ENCODE results near the gene PDE10A. TPM values are rescaled to one million over a fixed set of nuclear protein-coding genes. Genes with fewer than 3 reads are reported as not detected.
A peak's percentile ranks its signal among the peaks of the same experiment; 100 is the strongest.

Gene PDE10A
- polyA plus RNA-seq, 1 donor: 2.7 TPM

- H3K4me3 ChIP-seq (ENCODE audit: low read length): no peak overlapping the region
- H3K36me3 ChIP-seq (ENCODE audit: control insufficient read depth, insufficient read depth, low read length): no peaks in the 10 kb centered on the region
- H3K9me3 ChIP-seq (ENCODE audit: control insufficient read depth, low read depth, low read length): no peaks in the 10 kb centered on the region
- H3K27me3 ChIP-seq (ENCODE audit: control insufficient read depth, insufficient read depth, low read length): no peaks in the 10 kb centered on the region
- no peaks in the 10 kb centered on the region for H3K4me1 ChIP-seq (ENCODE audit: control insufficient read depth, insufficient read depth, low read length)
- no peak for DNase-seq
- no peak overlapping the region for H3K27ac ChIP-seq (ENCODE audit: low read length)
- no CpG with 5 or more reads among the region's 3 CpGs for WGBS (ENCODE audit: insufficient coverage, low lambda C conversion rate)
These were observed 341.9 kb downstream of the PDE10A start for GRCh38 chr6:165321150-165321549.

- no CpG with 5 or more reads among the region's 14 CpGs for WGBS (ENCODE audit: insufficient coverage, low lambda C conversion rate)
These were observed 345.3 kb downstream of the PDE10A start for GRCh38 chr6:165317723-165318122.

DNA sequence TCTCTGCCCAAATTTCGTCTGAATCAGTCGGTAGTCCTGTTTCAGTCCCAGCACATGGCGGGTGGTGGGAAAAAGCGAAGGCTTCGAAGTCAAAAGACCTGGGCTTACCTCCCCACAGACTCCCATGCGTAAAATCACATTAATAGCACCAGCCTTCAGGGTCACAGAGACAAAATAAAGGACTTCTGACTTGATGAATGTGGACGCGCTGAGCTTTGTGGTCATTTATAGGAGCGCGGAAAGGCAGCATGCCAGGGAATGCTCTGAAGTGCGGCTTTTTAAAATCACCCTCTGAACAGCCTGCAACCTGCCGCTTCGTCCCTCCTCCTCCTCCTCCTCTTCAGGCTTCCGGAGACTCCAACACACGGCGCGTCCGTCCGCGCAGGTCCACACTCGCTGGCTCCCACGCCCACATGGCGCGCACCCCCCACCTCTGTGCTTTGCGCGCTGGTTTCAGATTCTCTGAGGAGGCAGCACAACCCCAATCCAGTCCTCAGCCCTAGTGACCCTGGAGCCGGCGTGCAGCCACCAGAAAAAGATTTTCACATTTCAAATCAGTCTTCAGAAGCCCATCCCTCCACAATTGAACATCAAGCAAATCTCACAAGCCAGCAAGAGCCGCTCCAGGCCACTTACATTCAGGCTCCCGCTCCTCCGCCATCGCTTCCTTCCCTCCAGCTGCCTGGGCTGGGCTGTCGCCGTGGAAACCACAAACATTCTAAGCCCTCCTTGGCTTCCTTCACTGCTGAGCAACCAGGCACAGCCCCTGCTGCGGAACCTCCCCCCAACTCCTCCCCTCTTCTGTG is 353.9 kb downstream of the PDE10A start, which contains the start of gene C6orf118:
TSS of gene C6orf118 (minus strand) at position 680 of the 806 bp plus-strand sequence. CDS start at position 661, 19 bp downstream.
- peak; percentile 61 to 65 for DNase-seq
- Histone ChIP-seq H3K4me3 (ENCODE audit: low read length) (peak within 1 kb of the TSS; percentile 37), H3K9me3 (ENCODE audit: control insufficient read depth, low read depth, low read length) (no peaks in the 10 kb centered on the region)

More at GRCh38 chr6:165317723-165318122, 345.3 kb downstream of the PDE10A start:
- no peak for DNase-seq
- Histone ChIP-seq H3K4me3 (ENCODE audit: low read length) (no peak overlapping the region), H3K27me3 (ENCODE audit: control insufficient read depth, insufficient read depth, low read length) (no peaks in the 10 kb centered on the region), H3K27ac (ENCODE audit: low read length) (no peak overlapping the region), H3K9me3 (ENCODE audit: control insufficient read depth, low read depth, low read length) (no peaks in the 10 kb centered on the region), H3K4me1 (ENCODE audit: control insufficient read depth, insufficient read depth, low read length) (no peaks in the 10 kb centered on the region), H3K36me3 (ENCODE audit: control insufficient read depth, insufficient read depth, low read length) (no peaks in the 10 kb centered on the region)

DNA sequence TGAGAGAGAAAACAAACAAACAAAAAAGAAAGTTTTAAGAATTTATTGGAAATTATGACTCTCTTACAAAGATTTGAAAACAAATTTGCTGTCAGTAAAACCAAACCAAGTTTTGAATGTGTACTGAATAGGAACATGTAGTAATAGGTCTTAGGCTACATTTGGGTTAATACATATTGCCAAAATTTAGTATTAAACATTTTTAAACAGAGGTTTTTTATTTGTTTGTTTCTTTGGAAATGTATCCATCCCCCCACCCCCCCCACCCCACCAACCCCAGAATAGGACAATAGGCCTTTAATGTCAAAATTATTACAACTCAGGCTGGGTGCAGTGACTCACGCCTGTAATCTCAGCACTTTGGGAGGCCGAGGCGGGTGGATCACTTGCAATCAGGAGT is 356.1 kb downstream of the PDE10A start:
- H3K4me1 ChIP-seq (ENCODE audit: control insufficient read depth, insufficient read depth, low read length): no peaks in the 10 kb centered on the region
- H3K9me3 ChIP-seq (ENCODE audit: control insufficient read depth, low read depth, low read length): peaks cover 5% of the 10 kb centered on the region
- H3K27ac ChIP-seq (ENCODE audit: low read length): no peak overlapping the region
- no CpG with 5 or more reads among the region's 3 CpGs for WGBS (ENCODE audit: insufficient coverage, low lambda C conversion rate)
- no peak for DNase-seq
- H3K27me3 ChIP-seq (ENCODE audit: control insufficient read depth, insufficient read depth, low read length): no peaks in the 10 kb centered on the region
- H3K4me3 ChIP-seq (ENCODE audit: low read length): no peak overlapping the region
- no peaks in the 10 kb centered on the region for H3K36me3 ChIP-seq (ENCODE audit: control insufficient read depth, insufficient read depth, low read length)

More for the DNA sequence above, 353.9 kb downstream of the PDE10A start, which contains the start of gene C6orf118:
- Histone ChIP-seq H3K36me3 (ENCODE audit: control insufficient read depth, insufficient read depth, low read length) (no peaks in the 10 kb centered on the region), H3K27ac (ENCODE audit: low read length) (no peak within 1 kb of the TSS), H3K4me1 (ENCODE audit: control insufficient read depth, insufficient read depth, low read length) (no peaks in the 10 kb centered on the region), H3K27me3 (ENCODE audit: control insufficient read depth, insufficient read depth, low read length) (no peaks in the 10 kb centered on the region)
- 20% methylated on average over 4 of the region's 35 CpGs for WGBS (ENCODE audit: insufficient coverage, low lambda C conversion rate)

DNA sequence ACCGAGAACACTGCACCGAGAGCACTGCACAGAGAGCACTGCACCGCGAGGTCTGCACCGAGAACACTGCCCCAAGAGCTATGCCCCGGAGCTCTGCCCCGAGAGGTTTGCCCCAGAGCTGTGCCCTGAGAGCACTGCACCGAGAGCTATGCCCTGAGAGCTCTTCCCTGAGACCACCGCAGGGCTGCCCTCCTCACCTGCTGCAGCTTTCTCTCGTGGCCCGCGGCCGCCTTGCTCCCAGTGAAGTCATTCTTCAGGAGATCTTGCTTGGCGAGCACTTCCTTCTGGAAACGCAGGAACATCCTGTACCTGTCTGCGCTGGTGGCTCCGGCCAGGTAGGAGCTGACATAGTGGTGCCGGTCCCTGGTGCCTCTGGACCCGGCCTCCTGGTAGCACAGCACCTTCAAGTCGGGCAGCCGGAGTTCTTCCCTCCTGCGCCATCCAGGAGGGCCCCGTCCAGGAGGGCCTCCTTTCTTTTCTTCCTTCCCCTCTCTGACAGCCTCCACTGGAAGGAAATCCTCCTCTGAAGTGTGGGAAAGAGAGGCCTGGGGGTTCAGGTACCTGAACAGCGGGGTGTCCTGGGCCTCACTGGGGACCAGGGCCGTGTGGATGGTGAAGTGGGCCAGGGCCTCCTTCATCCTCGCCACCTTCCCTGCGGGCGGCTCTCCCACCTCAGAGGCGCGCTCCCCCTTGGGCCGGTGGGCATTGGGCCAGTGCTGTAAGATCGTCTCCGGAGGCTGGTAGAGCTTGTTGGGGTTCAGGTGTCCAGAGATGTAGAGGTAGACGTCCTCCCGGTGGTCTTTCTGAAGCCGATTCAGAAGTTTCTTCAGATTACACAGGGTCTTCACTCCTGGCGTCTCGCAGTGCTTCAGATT is 361.4 kb downstream of the PDE10A start:
- Histone ChIP-seq H3K36me3 (ENCODE audit: control insufficient read depth, insufficient read depth, low read length) (no peaks in the 10 kb centered on the region), H3K9me3 (ENCODE audit: control insufficient read depth, low read depth, low read length) (peaks cover 14% of the 10 kb centered on the region), H3K4me3 (ENCODE audit: low read length) (no peak overlapping the region), H3K4me1 (ENCODE audit: control insufficient read depth, insufficient read depth, low read length) (no peaks in the 10 kb centered on the region), H3K27ac (ENCODE audit: low read length) (no peak overlapping the region), H3K27me3 (ENCODE audit: control insufficient read depth, insufficient read depth, low read length) (no peaks in the 10 kb centered on the region)
- DNase-seq: no peak
- WGBS (ENCODE audit: insufficient coverage, low lambda C conversion rate): no CpG with 5 or more reads among the region's 38 CpGs

DNA sequence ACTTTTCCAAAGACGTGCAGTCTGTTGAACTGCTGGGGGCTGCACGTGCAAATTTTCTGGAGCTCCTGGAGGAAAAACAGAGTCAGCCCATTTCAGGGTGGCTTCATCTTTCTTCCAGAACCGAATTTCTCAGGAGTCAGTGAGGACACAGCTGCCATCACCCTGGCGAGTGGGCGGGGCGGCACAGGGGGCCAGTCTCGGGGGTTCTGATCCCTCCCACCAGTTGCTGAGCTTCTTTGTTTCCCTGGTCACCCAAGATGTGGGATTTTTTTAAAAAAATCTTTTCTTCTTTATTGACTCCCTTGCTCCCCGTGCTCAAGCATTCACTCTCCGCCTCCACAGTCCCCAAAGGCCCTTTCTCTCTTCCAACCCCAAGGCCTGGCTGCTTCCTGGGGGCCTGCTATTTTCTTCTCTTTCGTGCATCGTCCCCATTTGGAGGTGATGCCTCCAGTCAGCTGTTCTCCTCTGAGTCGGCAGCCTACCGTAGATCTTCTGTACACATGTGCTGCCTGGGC is 362.6 kb downstream of the PDE10A start:
- H3K4me3 ChIP-seq (ENCODE audit: low read length): no peak overlapping the region
- H3K36me3 ChIP-seq (ENCODE audit: control insufficient read depth, insufficient read depth, low read length): no peaks in the 10 kb centered on the region
- WGBS (ENCODE audit: insufficient coverage, low lambda C conversion rate): no CpG with 5 or more reads among the region's 13 CpGs
- no peaks in the 10 kb centered on the region for H3K27me3 ChIP-seq (ENCODE audit: control insufficient read depth, insufficient read depth, low read length)
- no peaks in the 10 kb centered on the region for H3K4me1 ChIP-seq (ENCODE audit: control insufficient read depth, insufficient read depth, low read length)
- no peak overlapping the region for H3K27ac ChIP-seq (ENCODE audit: low read length)
- DNase-seq: no peak
- H3K9me3 ChIP-seq (ENCODE audit: control insufficient read depth, low read depth, low read length): peaks cover 14% of the 10 kb centered on the region

DNA sequence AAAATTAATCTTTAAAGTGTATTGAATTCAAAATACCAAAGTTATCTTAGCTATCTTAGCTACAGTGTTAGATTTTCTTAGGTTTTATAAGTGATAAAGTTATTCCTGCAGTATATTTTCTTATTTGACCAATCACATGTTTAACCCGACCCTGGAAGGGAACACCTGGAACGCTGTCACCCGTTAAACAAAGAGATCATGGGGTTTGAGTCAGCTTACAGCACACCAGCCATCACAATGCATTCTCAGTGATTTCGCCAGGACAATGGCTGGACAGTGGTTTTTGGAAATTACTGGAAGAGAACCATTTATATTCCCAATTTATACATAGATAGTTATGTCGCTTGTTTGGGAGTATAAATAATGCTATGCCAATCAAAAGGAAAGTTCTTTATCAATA is 364.2 kb downstream of the PDE10A start:
- Histone ChIP-seq H3K9me3 (ENCODE audit: control insufficient read depth, low read depth, low read length) (peaks cover 14% of the 10 kb centered on the region), H3K27me3 (ENCODE audit: control insufficient read depth, insufficient read depth, low read length) (no peaks in the 10 kb centered on the region), H3K36me3 (ENCODE audit: control insufficient read depth, insufficient read depth, low read length) (no peaks in the 10 kb centered on the region), H3K4me3 (ENCODE audit: low read length) (no peak overlapping the region), H3K4me1 (ENCODE audit: control insufficient read depth, insufficient read depth, low read length) (no peaks in the 10 kb centered on the region), H3K27ac (ENCODE audit: low read length) (no peak overlapping the region)
- DNase-seq: no peak
- WGBS (ENCODE audit: insufficient coverage, low lambda C conversion rate): no CpG with 5 or more reads among the region's 5 CpGs

DNA sequence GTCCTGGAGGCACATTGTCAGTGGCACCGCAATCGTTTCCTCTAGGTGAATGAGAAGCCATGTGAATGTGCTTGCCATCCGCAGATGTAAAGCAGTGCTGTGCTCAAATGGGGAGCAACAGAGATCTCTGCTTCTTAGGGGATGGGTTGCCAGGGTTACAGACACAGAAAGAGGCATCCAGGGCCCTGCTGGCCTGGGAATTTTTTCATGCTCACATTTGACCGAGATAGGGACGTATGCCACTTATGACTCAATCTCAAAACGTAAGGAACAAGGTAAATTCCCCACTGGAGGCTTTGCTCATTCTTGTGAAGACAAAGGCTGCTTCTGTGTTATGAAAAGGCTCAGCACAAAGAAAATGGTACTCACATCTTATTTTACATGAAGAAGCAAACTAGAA is 364.6 kb downstream of the PDE10A start:
- 86% methylated on average over 3 of the region's 6 CpGs for WGBS (ENCODE audit: insufficient coverage, low lambda C conversion rate)
- H3K27ac ChIP-seq (ENCODE audit: low read length): no peak overlapping the region
- no peaks in the 10 kb centered on the region for H3K27me3 ChIP-seq (ENCODE audit: control insufficient read depth, insufficient read depth, low read length)

DNA sequence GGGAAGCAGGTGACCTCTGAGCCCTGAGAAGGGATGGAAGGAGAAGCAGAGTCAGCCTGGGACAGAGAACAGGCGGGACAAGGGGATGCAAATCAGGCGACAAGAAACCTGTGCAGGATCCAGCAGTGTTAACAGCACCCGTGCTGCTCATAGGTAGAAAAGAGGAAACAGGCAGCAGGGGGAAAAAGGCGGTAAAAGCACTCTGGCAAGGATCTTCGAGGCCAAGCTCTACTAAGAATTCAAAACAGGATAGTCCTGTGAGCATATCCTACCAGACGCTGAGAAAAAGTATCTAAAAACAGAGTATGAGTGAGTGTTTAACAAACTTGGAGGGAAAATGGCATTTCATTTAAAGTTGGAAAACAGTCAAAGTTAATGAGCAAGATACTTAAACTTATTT is 370.4 kb downstream of the PDE10A start:
- no peaks in the 10 kb centered on the region for H3K4me1 ChIP-seq (ENCODE audit: control insufficient read depth, insufficient read depth, low read length)
- H3K27me3 ChIP-seq (ENCODE audit: control insufficient read depth, insufficient read depth, low read length): no peaks in the 10 kb centered on the region
- no peak for DNase-seq
- no peaks in the 10 kb centered on the region for H3K9me3 ChIP-seq (ENCODE audit: control insufficient read depth, low read depth, low read length)
- H3K36me3 ChIP-seq (ENCODE audit: control insufficient read depth, insufficient read depth, low read length): no peaks in the 10 kb centered on the region
- WGBS (ENCODE audit: insufficient coverage, low lambda C conversion rate): 85% methylated on average over 6 of the region's 6 CpGs
- no peak overlapping the region for H3K4me3 ChIP-seq (ENCODE audit: low read length)
- H3K27ac ChIP-seq (ENCODE audit: low read length): no peak overlapping the region

More for the DNA sequence above, 364.6 kb downstream of the PDE10A start:
- H3K9me3 ChIP-seq (ENCODE audit: control insufficient read depth, low read depth, low read length): peaks cover 14% of the 10 kb centered on the region
- H3K4me3 ChIP-seq (ENCODE audit: low read length): no peak overlapping the region
- H3K36me3 ChIP-seq (ENCODE audit: control insufficient read depth, insufficient read depth, low read length): no peaks in the 10 kb centered on the region
- H3K4me1 ChIP-seq (ENCODE audit: control insufficient read depth, insufficient read depth, low read length): no peaks in the 10 kb centered on the region
- DNase-seq: no peak
